GM19452 (cell line): ENCODE data around the gene TESK2.
"Not testable (repeated sequence)": the region's sequence is repeated elsewhere in the genome, so short reads cannot be mapped to it uniquely, and the experiment has no call there.

Experiments
- ATAC-seq: cut with Tn5 transposase; IDR thresholded peaks from one replicate; pipeline ENCODE4 v1.9.1; 2021; ENCODE audit not compliant: unreplicated experiment

Gene TESK2, protein sequence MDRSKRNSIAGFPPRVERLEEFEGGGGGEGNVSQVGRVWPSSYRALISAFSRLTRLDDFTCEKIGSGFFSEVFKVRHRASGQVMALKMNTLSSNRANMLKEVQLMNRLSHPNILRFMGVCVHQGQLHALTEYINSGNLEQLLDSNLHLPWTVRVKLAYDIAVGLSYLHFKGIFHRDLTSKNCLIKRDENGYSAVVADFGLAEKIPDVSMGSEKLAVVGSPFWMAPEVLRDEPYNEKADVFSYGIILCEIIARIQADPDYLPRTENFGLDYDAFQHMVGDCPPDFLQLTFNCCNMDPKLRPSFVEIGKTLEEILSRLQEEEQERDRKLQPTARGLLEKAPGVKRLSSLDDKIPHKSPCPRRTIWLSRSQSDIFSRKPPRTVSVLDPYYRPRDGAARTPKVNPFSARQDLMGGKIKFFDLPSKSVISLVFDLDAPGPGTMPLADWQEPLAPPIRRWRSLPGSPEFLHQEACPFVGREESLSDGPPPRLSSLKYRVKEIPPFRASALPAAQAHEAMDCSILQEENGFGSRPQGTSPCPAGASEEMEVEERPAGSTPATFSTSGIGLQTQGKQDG

GRCh38 chr1:45490626-45491486 lies at the start of gene TESK2:
Gene TESK2 (minus strand): TSS chr1:45491163. CDS start chr1:45457785, 33,378 bp downstream.
- ATAC-seq = peak; percentile 89

GRCh38 chr1:45536886-45537285 lies 45.9 kb upstream of the TESK2 start:
- ATAC-seq = no peak

DNA sequence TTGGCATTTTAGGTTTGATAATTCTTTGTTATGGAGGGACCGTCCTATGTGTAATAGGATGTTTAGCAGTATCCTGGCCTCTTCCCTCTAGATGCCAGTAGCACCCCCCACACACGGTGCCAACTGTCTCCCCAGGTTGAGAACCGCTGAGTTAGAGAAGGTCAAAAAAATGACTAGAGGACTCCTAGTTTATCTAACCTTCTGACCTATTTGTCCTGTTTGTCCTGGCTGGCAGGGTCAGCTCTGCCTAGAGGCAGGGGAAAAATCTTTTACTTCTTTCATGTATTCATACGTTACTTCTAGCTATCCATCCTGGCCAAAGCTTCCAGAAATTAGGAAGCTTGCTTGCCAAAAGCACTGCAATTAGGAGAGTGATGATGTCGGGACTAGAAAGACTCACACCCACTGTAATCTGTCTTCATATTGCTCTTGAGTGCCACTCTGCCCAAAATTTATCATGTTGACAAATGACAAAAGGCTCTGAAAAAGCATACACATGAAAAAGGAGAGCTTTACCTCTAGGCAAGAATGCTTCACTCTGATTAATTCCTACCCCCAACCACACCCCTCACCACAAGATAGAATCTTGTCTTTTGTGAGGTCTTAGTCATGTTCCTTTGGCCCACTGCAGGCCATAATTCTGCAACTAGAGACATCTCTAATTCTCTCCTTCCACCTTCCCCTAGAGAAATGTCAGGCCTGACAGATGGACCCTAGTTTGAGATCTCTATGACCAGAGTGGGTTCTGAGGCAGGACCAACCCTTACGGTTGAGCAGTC lies 45.2 kb upstream of the TESK2 start:
- no peak for ATAC-seq

- no peak for ATAC-seq
Observed at GRCh38 chr1:45531873-45532272, 40.9 kb upstream of the TESK2 start.

DNA sequence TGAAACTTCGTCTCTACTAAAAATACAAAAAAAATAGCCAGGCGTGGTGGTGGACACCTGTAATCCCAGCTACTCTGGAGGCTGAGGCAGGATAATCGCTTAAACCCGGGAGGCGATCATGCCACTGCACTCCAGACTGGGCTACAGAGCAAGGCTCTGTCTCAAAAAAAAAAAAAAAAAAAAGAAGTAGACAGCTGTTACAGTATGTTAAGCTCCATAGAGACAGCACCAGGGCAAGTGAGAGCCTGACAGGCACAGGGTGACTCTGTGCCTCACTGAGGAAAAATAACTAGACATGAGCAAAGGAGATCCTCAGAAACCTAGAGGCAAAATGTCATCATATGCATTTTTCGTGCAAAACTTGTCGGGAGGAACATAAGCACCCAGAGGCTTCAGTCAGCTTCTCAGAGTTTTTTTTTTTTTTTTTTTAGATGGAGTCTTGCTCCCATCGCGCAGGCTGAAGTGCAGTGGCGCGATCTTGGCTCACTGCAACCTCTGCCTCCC lies 39.7 kb upstream of the TESK2 start:
- ATAC-seq = no peak

DNA sequence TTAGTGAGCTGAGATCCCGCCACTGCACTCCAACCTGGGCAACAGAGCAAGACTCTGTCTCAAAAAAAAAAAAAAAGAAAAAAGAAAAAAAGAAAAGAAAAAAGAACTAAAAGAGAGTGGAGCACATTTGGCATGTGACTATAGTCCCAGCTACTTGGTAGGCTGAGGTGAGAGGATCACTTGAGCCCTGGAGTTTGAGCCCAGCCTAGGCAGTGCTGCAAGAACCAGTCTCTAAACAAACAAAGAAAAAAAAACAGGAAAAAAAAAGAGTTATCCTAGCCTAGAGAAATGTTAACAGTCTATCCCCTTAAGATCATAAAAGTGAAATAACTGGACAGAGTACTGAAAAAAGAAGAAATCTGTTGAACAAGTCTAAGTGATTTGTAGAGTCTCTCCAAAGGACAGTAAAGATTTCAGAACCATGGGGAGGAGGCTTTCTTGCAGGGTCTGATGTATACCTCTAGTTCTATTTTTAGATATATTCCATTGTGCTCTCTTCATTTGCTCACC lies 35.2 kb upstream of the TESK2 start:
- ATAC-seq = no peak

DNA sequence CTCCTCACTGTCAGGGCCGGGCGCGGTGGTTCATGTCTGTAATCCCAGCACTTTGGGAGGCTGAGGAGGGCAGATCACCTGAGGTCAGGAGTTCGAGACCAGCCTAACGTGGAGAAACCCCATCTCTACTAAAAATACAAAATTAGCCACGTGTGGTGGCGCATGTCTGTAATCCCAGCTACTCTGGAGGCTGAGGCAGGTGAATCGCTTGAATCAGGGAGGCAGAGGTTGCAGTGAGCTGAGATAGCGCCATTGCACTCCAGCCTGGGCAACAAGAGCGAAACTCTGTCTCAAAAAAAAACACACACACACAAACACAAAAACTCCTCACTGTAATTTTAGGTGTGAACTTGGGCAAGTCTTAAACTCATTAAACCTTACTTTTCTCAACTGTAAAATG lies 33.0 kb upstream of the TESK2 start:
- ATAC-seq = not testable (repeated sequence)

DNA sequence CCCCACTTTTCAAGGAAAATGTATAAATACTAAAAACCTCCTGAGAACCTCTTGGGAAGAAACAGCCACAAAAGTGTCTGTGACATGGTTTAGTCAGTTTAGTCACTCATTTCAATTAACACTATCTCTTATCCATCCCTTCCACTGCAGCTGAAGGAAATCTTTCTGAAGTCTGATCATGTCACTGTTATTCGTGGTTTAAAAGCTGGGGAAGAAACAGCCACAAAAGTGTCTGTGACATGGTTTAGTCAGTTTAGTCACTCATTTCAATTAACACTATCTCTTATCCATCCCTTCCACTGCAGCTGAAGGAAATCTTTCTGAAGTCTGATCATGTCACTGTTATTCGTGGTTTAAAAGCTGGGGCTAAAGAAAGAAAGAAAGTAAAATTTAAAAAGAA lies 32.6 kb upstream of the TESK2 start:
- ATAC-seq = not testable (repeated sequence)

DNA sequence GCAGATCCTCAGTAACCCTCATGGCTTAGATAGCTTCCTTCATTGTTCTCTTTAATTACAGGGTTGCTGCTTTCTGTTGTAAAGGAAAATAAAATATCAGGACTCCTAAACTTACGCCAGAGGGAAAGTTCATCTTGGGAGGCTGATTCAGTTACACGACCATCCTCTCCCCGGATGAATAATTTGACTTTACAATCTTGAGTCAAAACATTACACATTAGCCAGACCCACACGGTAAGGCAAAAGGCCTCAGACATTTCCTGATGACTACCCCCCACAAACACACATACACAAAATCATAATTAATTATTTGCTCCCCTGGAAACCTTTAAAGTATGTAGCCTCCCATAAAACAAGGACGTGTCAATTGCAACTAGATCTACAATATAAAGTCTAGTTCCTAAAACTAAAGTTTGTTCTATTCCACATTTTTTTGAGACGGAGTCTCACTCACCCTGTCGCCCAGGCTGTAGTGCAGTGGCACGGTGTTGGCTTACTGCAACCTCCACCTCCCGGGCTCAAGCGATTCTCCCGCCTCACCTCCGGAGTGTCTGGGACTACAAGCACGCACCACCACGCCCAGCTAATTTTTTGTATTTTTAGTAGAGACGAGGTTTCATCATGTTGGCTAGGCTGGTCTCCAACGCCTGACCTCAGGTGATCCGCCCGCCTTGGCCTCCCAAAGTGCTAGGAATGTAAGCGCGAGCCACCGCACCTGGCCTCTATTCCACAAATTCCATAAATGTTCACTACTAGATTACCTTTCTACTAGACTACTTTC lies 31.6 kb upstream of the TESK2 start:
- no peak for ATAC-seq

DNA sequence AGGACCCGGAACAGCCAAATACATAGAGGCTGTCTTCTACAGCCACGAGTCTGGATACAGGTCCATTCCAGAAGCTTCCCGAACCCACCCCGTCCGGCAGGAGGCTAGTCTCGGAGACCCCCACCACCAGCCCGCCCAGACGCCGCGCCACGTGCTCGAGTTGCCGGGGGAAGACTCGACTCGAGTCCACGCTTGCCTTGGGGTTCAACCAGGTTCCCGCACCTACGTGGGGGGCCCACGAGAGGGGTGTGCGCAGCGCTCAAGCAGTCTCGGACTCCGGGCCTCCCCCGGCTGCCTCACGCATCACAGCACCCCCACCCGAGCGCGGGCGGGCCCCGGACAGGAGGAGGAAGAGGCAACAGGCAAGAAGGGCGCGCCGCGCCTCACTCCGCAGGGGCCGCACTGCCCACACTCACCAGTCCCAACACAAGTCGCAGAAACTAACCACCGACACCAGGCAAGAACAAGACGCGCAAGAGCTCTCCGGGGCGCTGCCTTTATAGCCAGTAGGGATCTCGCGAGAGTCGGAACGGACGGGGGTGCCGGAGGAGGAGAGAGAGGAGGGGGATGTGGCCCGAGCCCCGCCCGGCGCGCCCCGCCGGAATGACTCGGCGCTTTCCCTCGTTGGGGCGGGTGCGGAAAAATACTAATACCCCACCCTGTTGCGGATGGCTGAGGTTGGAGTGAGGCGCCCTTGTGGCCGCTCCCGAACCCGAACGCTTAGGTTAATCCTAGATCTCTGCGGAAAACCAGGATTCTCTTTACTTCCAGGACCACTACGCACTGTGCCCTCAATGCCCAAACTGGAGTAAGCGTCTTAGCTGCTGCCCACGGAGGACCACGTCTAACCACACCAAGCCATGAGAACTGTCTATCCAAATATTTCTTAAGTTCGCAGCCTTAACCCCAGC lies 30.7 kb upstream of the TESK2 start, which contains the start of gene PRDX1:
Gene PRDX1, minus strand, starts transcription at position 472 of the 911 bp plus-strand sequence. CDS start 2,841 bp downstream, outside the sequence.
- peak; percentile 75 for ATAC-seq

GRCh38 chr1:45519774-45520173 lies 28.8 kb upstream of the TESK2 start:
- not testable (repeated sequence) for ATAC-seq

- no peak for ATAC-seq
Observed at GRCh38 chr1:45518910-45519309, 27.9 kb upstream of the TESK2 start.

DNA sequence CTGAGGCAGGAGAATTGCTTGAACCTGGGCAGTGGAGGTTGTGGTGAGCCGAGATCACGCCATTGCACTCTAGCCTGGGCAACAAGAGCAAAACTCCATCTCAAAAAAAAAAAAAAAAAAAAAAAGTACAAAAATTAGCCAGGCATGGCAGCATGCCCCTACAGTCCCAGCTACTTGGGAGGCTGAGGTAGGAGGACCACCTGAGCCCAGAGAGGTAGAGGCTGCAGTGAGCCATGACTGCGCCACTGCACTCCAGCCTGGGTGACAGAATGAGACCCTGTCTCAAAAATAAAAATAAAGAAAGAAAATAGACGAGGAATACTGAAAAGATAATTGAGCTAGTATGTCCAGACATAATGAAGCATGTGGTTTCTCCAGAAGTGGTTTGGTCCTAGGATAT lies 27.4 kb upstream of the TESK2 start:
- ATAC-seq = not testable (repeated sequence)

DNA sequence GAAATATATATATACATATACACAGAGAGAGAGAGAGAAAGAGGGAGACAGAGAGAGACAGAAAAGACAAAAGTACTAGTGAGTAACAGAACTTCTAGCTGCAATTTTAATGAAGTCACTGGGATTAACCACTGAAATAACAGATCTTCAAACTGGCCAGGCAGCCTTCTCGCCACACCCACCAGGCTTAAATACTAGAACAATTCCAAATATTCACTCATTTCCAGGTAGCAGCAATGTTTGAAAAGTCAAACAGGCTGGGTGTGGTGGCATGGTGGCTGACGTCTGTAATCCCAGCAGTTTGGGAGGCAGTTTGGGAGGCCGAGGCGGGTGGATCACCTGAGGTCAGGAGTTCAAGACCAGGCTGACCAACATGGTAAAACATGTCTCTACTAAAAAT lies 25.5 kb upstream of the TESK2 start:
- no peak for ATAC-seq

DNA sequence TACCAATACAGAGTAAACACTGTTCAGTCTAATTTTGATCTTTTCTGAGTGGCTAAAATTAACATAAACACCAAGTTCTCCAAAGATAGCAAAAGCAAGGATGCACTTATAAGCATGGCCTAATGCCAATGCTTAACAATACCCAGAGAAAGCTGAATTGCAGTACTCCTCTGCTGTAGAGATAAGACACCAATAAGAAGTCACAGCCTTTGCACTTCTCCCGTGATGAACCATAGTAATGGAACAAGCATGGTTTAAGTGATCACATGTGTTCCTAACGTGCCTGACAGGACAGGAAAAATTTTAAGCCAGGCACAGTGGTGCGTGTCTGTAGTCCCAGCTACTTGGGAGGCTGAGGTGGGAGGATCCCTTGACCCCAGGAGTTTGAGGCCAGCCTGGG lies 25.1 kb upstream of the TESK2 start:
- ATAC-seq = no peak

GRCh38 chr1:45513532-45514260 lies 22.7 kb upstream of the TESK2 start:
- not testable (repeated sequence) for ATAC-seq

DNA sequence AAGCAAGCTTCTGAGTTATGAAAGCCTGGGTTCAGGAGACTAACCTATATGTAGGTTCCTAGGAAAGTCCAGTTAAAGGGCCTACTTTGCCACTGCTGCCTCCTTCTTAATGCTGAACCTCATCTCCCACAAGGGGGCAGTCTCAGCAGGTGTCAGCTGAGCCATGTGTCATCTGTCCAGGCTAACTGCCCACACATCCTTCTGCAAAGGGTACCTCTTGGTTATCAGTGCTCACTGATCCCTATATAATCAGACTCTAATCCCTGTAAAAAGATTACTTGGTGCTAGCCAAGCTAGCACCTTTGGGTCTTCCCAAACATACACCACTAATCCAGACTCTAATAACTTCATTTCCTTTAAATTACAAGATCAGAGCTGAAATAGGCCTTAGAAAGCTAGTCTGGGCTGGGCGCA lies 21.7 kb upstream of the TESK2 start:
- ATAC-seq = no peak
